SW480 (cell line): ENCODE results near the gene APOBEC3A.
"Not testable (repeated sequence)": the region's sequence is repeated elsewhere in the genome, so short reads cannot be mapped to it uniquely, and the experiment has no call there.

Source experiments
- DNase-seq: peaks from one replicate; pipeline ENCODE4 v3.0.0-alpha.2; 2016; ENCODE audit warnings: low spot score

APOBEC3A gene

GRCh38 chr22:38959590-38959989 is 2.2 kb downstream of the APOBEC3A start:
- no peak for DNase-seq

- not testable (repeated sequence) for DNase-seq
Measured at GRCh38 chr22:38960673-38961072, 3.3 kb downstream of the APOBEC3A start.

DNA sequence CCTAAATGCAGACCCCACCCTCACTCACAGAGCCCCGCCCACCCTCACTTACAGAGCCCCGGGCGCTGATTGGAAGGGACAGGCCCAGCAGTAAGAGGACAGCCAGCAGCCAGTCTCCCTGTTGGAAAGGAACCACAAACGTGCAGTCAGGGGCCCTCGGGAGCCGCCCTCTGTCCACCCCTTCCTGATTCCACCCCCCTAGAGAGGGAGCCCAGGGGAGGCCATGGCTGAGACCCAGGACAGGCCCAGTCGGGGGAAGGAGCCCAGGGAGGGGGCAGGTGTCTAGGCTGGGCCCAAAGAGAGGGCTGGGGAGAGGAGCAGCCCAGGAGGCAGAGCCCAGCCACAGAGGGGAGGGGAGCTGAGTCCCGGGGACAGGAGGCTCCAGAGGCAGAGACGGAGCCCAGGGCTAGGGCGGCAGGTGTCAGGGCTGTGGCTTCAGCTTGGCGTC is 5.9 kb downstream of the APOBEC3A start:
- not testable (repeated sequence) for DNase-seq

DNA sequence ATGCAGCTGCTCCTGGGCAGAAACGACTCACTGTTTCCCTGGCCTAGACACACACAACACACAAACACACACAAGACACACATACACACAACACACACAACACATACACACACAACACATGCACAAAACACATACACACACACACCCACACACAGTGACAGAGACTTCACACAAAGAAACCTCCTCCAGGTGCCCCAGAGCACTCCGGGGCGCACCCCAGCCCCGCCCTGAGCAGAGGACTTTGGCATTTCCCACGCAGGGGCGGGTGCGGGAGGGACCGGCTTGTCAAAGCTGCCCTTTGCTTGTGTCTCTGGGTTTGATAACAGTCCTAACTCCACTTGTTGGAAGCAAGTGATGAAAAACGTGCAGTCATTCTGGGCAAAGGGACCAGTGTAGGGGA is 6.5 kb downstream of the APOBEC3A start:
- peak; percentile 81 for DNase-seq

GRCh38 chr22:38964306-38964705 is 6.9 kb downstream of the APOBEC3A start:
- no peak for DNase-seq

DNA sequence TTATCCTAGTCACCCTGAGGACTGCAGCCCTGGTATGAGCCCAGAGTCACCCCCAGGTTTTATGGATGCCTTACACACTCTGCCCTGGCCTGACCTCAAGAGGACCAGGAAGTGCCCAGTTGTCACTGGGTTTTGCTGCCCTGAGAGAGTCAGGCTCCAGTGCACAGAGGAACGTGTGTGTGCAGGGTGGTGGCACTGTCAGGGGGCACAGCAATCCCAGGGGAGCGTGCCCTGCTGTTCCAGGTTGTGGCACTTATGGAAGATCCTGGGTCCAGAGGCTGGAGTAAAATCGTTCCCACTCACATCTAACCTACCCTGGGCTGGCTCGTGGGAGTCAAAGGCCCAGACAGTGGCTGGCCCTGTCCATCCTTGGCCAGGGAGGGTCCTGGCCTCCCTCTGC is 7.6 kb downstream of the APOBEC3A start:
- DNase-seq = no peak

- no peak for DNase-seq
Measured at GRCh38 chr22:38965614-38966379, 8.4 kb downstream of the APOBEC3A start.

DNA sequence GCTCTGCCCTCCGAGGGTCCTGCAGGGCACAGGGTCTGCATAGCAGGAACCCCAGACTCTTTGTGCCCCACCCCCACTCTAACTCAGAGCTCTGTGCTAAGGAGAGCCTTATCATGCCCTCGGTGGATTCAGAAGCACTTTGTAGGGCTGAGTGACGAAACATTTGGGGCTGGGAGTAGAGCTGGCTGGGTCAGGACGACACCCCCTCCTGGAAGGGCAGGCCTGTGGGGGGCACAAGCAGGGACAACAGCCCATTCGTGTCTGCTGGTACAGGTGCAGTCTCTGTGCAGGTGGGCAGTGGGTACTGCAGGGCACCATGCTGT is 8.9 kb downstream of the APOBEC3A start:
- no peak for DNase-seq

- no peak for DNase-seq
Measured at GRCh38 chr22:38966942-38967341, 9.5 kb downstream of the APOBEC3A start.

- DNase-seq = peak; percentile 26
Measured at GRCh38 chr22:38967451-38968450, 10.3 kb downstream of the APOBEC3A start.

- no peak for DNase-seq
Measured at GRCh38 chr22:38968801-38969200, 11.4 kb downstream of the APOBEC3A start.

- DNase-seq = no peak
Measured at GRCh38 chr22:38970551-38970950, 13.1 kb downstream of the APOBEC3A start.

DNA sequence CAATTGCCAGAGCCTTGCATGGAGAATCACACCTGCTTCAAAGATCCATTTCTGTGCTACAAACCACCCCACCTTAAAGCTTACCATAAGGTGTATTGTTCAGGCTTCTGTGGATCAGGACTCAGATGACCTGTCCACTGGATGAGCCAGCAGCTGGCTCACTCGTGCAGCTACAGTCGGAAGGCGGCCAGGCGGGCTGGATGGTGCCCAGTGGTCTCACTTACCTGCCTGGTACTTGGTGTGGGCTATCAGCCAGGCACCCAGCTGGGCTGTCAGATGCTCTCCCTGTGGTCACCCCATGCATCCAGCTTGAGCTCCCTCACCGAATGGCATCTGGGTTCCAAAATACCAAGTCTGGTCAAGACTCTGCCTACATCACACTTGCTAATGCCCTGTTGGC is 13.8 kb downstream of the APOBEC3A start:
- no peak for DNase-seq

DNA sequence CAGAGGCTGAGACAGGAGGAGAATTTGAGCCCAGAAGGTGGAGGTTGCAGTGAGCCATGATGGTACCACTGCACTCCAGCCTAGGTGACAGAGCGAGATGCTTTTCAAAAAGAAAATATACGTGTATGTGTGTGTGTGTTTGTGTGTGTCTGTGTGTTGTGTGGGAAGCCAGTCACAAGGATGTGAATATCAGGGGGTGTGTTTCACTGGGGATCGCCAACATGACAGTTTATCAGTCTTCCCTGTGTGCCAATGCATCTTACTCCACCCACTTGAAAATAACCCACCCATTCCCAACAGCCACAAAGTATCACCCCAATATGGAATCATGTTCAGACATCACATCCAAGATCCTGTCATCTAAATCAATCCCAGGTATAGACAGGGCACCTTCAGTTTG is 14.4 kb downstream of the APOBEC3A start:
- no peak for DNase-seq

- DNase-seq = no peak
Measured at GRCh38 chr22:38972558-38972957, 15.1 kb downstream of the APOBEC3A start.

GRCh38 chr22:38973289-38974169 is 16.1 kb downstream of the APOBEC3A start:
- DNase-seq = peak; percentile 13

- no peak for DNase-seq
Measured at GRCh38 chr22:38974170-38974825, 16.9 kb downstream of the APOBEC3A start.

DNA sequence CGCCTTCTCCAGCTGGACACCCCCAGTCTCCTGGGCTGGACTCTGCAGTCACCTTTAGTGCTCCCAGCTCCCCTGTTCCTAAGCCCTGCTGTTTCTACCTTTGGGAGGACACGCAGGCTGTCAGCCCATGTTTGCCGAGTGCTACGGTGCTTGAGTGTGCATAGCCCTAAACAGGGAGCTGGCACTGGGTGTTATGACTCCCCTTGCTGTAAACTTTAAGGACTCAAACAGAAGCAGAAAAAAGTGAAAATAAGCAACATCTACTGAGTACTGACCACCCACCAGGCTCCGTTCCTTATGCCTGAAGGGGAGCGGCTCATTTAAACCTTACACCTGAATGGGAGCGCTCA is 17.4 kb downstream of the APOBEC3A start:
- no peak for DNase-seq

DNA sequence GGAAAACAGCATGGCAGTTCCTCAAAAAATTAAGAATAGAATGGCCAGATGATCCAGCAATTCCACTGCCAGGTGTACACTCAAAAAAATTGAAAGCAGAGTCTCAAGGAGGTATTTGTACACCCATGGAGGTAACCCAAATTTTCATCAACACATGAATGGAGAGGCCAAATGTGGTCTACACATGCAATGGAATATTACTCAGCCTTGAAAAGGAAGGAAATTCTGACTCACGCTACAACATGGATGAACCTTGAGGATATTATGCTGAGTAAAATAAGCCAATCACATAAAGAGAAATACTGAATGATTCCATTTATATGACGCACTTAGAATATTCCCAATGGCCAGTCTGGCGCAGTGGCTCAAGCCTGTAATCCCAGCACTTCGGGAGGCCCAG is 19.9 kb downstream of the APOBEC3A start:
- DNase-seq = not testable (repeated sequence)

- DNase-seq = not testable (repeated sequence)
Measured at GRCh38 chr22:38980587-38980986, 23.2 kb downstream of the APOBEC3A start.
